K562 (cell line): ENCODE measurements around the gene NAV2. TPM values are rescaled to one million over a fixed set of nuclear protein-coding genes. Genes with fewer than 3 reads are reported as not detected.

Source experiments
- ATAC-seq: fragments of 200-7000 bp; cut with Tn5 transposase; 3 replicates; pipeline ENCODE4 v1.9.1; 2020; ENCODE audit warnings: moderate library complexity
- BruUV-seq: library from RNA; stranded (reverse); fragments of 400-500 nt; replicated peaks from 2 replicates; lab custom pipeline; 2021; lab: Mats Ljungman, UMichigan
- CTCF ChIA-PET: fragments of 300-600 bp; formaldehyde crosslinking; extraction: SDS; loops from one replicate; lab custom pipeline; 2021; ENCODE audit warnings: low intra/inter-chr PET ratio; lab: Yijun Ruan, JAX
- POLR2A ChIA-PET: fragments of 300-600, 350-650 bp; sonication (Branson Sonifier 250); formaldehyde crosslinking; extraction: SDS; loops from one replicate; lab custom pipeline; 2021; ENCODE audit warnings: antibody characterized with exemption, inconsistent platforms; lab: Yijun Ruan, JAX
- DNase-seq, 4 experiments: peaks; one replicate each; pipeline versions ENCODE4 v3.0.0 to v3.0.0-alpha.2; 2011 to 2018; ENCODE audit warnings: low spot score in 3 of 4, mixed read lengths in 3 of 4; ENCODE audit errors: extremely low read depth in 1 of 4
- FAIRE-seq: peaks from 2 replicates; lab custom pipeline; 2011; peaks lifted over from hg19 to GRCh38; lab: Jason Lieb, UNC
- H2AFZ ChIP-seq: 2 replicates; pipeline ENCODE4 v1.6.0; 2011; ENCODE audit warnings: low read depth, low read length, control low read depth, inconsistent platforms
- H3K27ac ChIP-seq: fragments of 200-600 bp; 3 replicates; pipeline ENCODE4 v1.8.0; 2011; ENCODE audit warnings: low read depth, mild to moderate bottlenecking, control low read depth, inconsistent platforms, low read length, moderate library complexity, mixed read lengths; ENCODE audit errors: extremely low read depth
- H3K27me3 ChIP-seq, 2 experiments: fragments of 300-600 bp in 1 of 2; 2 replicates in 1 of 2; 3 replicates in 1 of 2; pipeline versions ENCODE4 v1.6.0 to v1.8.0; 2011; ENCODE audit warnings: inconsistent platforms in 2 of 2, low read length in 2 of 2, mild to moderate bottlenecking in 1 of 2, mixed read lengths in 1 of 2, moderate library complexity in 1 of 2; ENCODE audit not compliant: control insufficient read depth in 2 of 2, insufficient read depth in 2 of 2
- H3K36me3 ChIP-seq: fragments of 300-600 bp; 3 replicates; pipeline ENCODE4 v1.8.0; 2011; ENCODE audit warnings: mild to moderate bottlenecking, low read length, inconsistent platforms; ENCODE audit not compliant: control insufficient read depth, insufficient read depth
- H3K4me1 ChIP-seq, 2 experiments: fragments of 200-600 bp in 1 of 2; replicated peaks in 1 of 2; 2 replicates in 1 of 2; 3 replicates in 1 of 2; pipeline versions ENCODE4 v1.5.1 to v1.8.0; 2011; ENCODE audit warnings: inconsistent platforms in 2 of 2, low read length in 2 of 2, mild to moderate bottlenecking in 1 of 2, mixed read lengths in 1 of 2, moderate library complexity in 1 of 2; ENCODE audit not compliant: control insufficient read depth in 2 of 2, insufficient read depth in 2 of 2
- H3K4me2 ChIP-seq: 2 replicates; pipeline ENCODE4 v1.6.1; 2011; ENCODE audit warnings: low read length, control low read depth, inconsistent platforms, mixed read lengths; ENCODE audit not compliant: insufficient read depth
- H3K4me3 ChIP-seq: fragments of 200-600 bp; sonication (generic), shearing (Covaris generic); 2 replicates; pipeline ENCODE4 v1.5.1; 2016; ENCODE audit warnings: control low read depth, inconsistent platforms
- H3K79me2 ChIP-seq: fragments of 200-600 bp; 3 replicates; pipeline ENCODE4 v1.8.0; 2011; ENCODE audit warnings: low read length, inconsistent platforms; ENCODE audit not compliant: control insufficient read depth, insufficient read depth
- H3K9ac ChIP-seq, 2 experiments: 2 replicates each; pipeline versions ENCODE4 v1.6.0 to v1.6.1; 2011; ENCODE audit warnings: low read depth in 2 of 2, low read length in 2 of 2, control low read depth in 1 of 2, inconsistent platforms in 1 of 2, mild to moderate bottlenecking in 1 of 2, mixed read lengths in 1 of 2; ENCODE audit not compliant: insufficient read depth in 1 of 2
- H3K9me1 ChIP-seq: one replicate; pipeline ENCODE4 v1.6.0; 2011; ENCODE audit warnings: inconsistent platforms, mild to moderate bottlenecking, low read length, moderate library complexity; ENCODE audit not compliant: control insufficient read depth, insufficient read depth
- H3K9me3 ChIP-seq: replicated peaks from 2 replicates; pipeline ENCODE4 v1.5.1; 2011; ENCODE audit warnings: low read depth, low read length, inconsistent platforms; ENCODE audit not compliant: control insufficient read depth, insufficient read depth
- H4K20me1 ChIP-seq: replicated peaks from 2 replicates; pipeline ENCODE4 v1.6.1; 2011; ENCODE audit warnings: low read length, inconsistent platforms, mixed read lengths; ENCODE audit not compliant: control insufficient read depth, insufficient read depth
- ARID3A ChIP-seq: IDR thresholded peaks from 2 replicates; pipeline ENCODE4 v1.6.1; 2012; ENCODE audit warnings: low read depth, low read length, improper control_type of control experiment, borderline replicate concordance
- CREM ChIP-seq: IDR thresholded peaks from 2 replicates; pipeline ENCODE4 v1.6.1; 2014; ENCODE audit warnings: antibody characterized with exemption, low read depth
- FOXO4 ChIP-seq: fragments of 450-650 bp; formaldehyde crosslinking; IDR thresholded peaks from 2 replicates; pipeline ENCODE4 v1.4.0; 2020; ENCODE audit warnings: mild to moderate bottlenecking, moderate library complexity
- MCM7 ChIP-seq, 2 experiments: fragments of 450-650 bp; IDR thresholded peaks; 2 replicates each; pipeline ENCODE4 v1.6.1; 2016 to 2018
- PHF20 ChIP-seq: fragments of 450-650 bp; IDR thresholded peaks from 2 replicates; pipeline ENCODE4 v1.6.1; 2018; ENCODE audit not compliant: partially characterized antibody
- SMAD4 ChIP-seq: fragments of 250-450 bp; sonication (Bioruptor Pico); conservative IDR thresholded peaks from 2 replicates; pipeline ENCODE4 v1.8.0; 2021; ENCODE audit warnings: inconsistent platforms, mild to moderate bottlenecking, moderate library complexity
- TAF1 ChIP-seq: IDR thresholded peaks from 2 replicates; pipeline ENCODE4 v1.6.1; 2011; ENCODE audit warnings: mild to moderate bottlenecking, low read length, moderate library complexity; ENCODE audit not compliant: insufficient read depth, control insufficient read depth, severe bottlenecking; ENCODE audit errors: extremely low read depth
- ZNF121 ChIP-seq: sonication (generic); formaldehyde crosslinking; conservative IDR thresholded peaks from 2 replicates; pipeline ENCODE4 v1.8.0; 2022; ENCODE audit warnings: missing genetic modification reagents
- ZNF740 ChIP-seq, 3 experiments: fragments of 200-800 bp in 1 of 3; sonication (Bioruptor generic) in 1 of 3; sonication (generic) in 1 of 3; formaldehyde crosslinking in 1 of 3; IDR thresholded peaks; 2 replicates each; pipeline versions ENCODE4 v1.6.1 to v1.8.0; 2016 to 2022; ENCODE audit warnings: mild to moderate bottlenecking in 2 of 3, missing compliant biosample characterization in 2 of 3, missing genetic modification characterization in 2 of 3, missing genetic modification reagents in 1 of 3
- WGBS: fragments of 100-300 bp; shearing (Covaris generic); methylation state at CpG from one replicate; pipeline ENCODE4 v1.1.6; 2016; ENCODE audit warnings: low coverage, mixed read lengths; ENCODE audit not compliant: insufficient coverage; ENCODE audit errors: missing lambda C conversion rate; 5-methylcytosine and 5-hydroxymethylcytosine counted together
- in situ Hi-C: fragments of 300-500 bp; cut with MboI; formaldehyde crosslinking; loops from 4 replicates; pipeline ENCODE4 v1.15.0; 2018; ENCODE audit warnings: inconsistent platforms, mixed read lengths
- intact Hi-C: fragments of 100-400 bp; cut with micrococcal nuclease; formaldehyde crosslinking; loops from 2 replicates; pipeline ENCODE4 v1.14.2; 2022
- polyA plus RNA-seq, 8 experiments: library from polyadenylated mRNA; depleted of rRNA in 4 of 8; stranded (reverse) in 5 of 8; unstranded in 3 of 8; fragments of >200 nt; fragmentation: Nextera tagmentation in 2 of 8; fragmentation: Illumina TruSeq in 1 of 8; extraction: Ambion mirVana in 2 of 8; extraction: Trizol in 1 of 8; gene quantifications; 2 replicates each; pipeline versions ENCODE4 v1.2.1 to v1.2.3, GENCODE V29; 2011 to 2014; ENCODE audit warnings: inconsistent platforms in 1 of 8, missing spikeins in 1 of 8
- total RNA-seq, 7 experiments: library from RNA; depleted of rRNA in 6 of 7; stranded (reverse); fragments of >200 nt in 6 of 7; fragmentation: Illumina TruSeq in 2 of 7; extraction: Trizol in 2 of 7; gene quantifications; 2 replicates each; pipeline versions ENCODE4 v1.2.1 to v1.2.3, GENCODE V29; 2011 to 2021; ENCODE audit warnings: low replicate concordance in 1 of 7
- TF ChIP-seq, protein P1 (sequence below): fragments of 250-450 bp; sonication (Bioruptor Pico); IDR thresholded peaks from 2 replicates; pipeline ENCODE4 v1.4.0; 2020; ENCODE audit warnings: mild to moderate bottlenecking, moderate library complexity
- TF ChIP-seq, protein P2 (sequence below), 2 experiments: fragments of 200-800 bp in 1 of 2; sonication (Bioruptor generic) in 1 of 2; sonication (generic) in 1 of 2; formaldehyde crosslinking in 1 of 2; IDR thresholded peaks in 1 of 2; conservative IDR thresholded peaks in 1 of 2; 2 replicates each; pipeline versions ENCODE4 v1.5.0 to v1.6.1; 2016 to 2020; ENCODE audit warnings: missing compliant biosample characterization in 1 of 2, missing genetic modification characterization in 1 of 2, missing genetic modification reagents in 1 of 2

NAV2 gene
- total and polyA plus RNA-seq, 9 of the 15 experiments (the other 6 are each of a cell fraction or from before 2014, with no cell fraction given), result 0.03 to 0.35 (median 0.05) TPM

DNA sequence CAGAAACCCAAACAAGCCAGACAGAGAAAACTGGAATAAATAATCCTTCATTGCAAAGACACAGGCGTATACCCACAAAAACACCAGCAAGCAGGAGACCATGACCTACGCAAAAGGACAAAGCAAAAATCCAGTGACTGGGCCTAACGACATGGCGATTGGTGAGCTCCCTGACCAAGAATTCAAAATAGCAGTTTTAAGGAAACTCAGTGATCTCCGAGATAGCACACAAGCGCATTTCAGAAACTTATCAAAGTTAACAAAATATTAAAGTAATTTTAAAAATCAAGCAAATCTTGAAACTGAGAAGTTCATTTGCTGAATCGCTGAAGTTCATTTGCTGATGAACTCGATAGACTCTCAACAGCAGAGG is 420.0 kb downstream of the NAV2 start:
- no peaks in the 10 kb centered on the region for H3K9me3 ChIP-seq
- no peak overlapping the region for H2AFZ ChIP-seq
- no peak overlapping the region for H3K9ac ChIP-seq
- no peaks in the 10 kb centered on the region for H3K9me1 ChIP-seq
- H3K4me3 ChIP-seq, result no peak overlapping the region
- no peak overlapping the region for H3K27ac ChIP-seq
- 13% methylated on average over 8 of the region's 8 CpGs for WGBS
- ATAC-seq (no peak), DNase-seq (no peak), FAIRE-seq (no peak)
- no peaks in the 10 kb centered on the region; the same call in 1 of the 2 replicates for H4K20me1 ChIP-seq
- POLR2A ChIA-PET, result interaction anchor here (0.6 to 1.3 kb wide), 5 partner anchors 10 to 198 kb away, joined by 3 to 4 read pairs (median 3); no protein-coding TSS in a partner anchor
- no peak overlapping the region; the same call in 1 of the 2 replicates for H3K4me2 ChIP-seq
- peaks cover 2 to 22% of the 10 kb centered on the region in 2 experiments; a peak in 4 of 5 replicates for H3K27me3 ChIP-seq
- no TSS peak for BruUV-seq
- no peaks in the 10 kb centered on the region for H3K36me3 ChIP-seq
- intact Hi-C loops (loop anchor here (1.0 to 5.0 kb wide), 4 partner anchors 181 to 570 kb away; no protein-coding TSS in a partner anchor), in situ Hi-C loops (loop anchor here (5.0 to 10.0 kb wide), 2 partner anchors 202 to 570 kb away; no protein-coding TSS in a partner anchor)
- H3K4me1 ChIP-seq, result peaks cover 0 to 6% of the 10 kb centered on the region in 2 experiments; a peak in 2 of 5 replicates
- no peaks in the 10 kb centered on the region for H3K79me2 ChIP-seq
- CTCF ChIA-PET, result interaction anchor here (1.0 to 4.2 kb wide), 6 partner anchors 181 to 1062 kb away, joined by 3 to 29 read pairs (median 15); no protein-coding TSS in a partner anchor
- TF ChIP-seq MCM7 (IDR thresholded peaks at IDR 0.05) (no peak), TAF1 (no peak), PHF20 (no peak), SMAD4 (CRISPR knock-in tag) (no peak), ZNF740 (CRISPR knock-in tag; IDR thresholded peaks at IDR 0.05) (no peak), ZNF740 (tag; IDR thresholded peaks at IDR 0.05) (no peak), FOXO4 (no peak), CREM (no peak), ARID3A (no peak), ZNF121 (CRISPR knock-in tag) (no peak)
- TF ChIP-seq, protein P1, sequence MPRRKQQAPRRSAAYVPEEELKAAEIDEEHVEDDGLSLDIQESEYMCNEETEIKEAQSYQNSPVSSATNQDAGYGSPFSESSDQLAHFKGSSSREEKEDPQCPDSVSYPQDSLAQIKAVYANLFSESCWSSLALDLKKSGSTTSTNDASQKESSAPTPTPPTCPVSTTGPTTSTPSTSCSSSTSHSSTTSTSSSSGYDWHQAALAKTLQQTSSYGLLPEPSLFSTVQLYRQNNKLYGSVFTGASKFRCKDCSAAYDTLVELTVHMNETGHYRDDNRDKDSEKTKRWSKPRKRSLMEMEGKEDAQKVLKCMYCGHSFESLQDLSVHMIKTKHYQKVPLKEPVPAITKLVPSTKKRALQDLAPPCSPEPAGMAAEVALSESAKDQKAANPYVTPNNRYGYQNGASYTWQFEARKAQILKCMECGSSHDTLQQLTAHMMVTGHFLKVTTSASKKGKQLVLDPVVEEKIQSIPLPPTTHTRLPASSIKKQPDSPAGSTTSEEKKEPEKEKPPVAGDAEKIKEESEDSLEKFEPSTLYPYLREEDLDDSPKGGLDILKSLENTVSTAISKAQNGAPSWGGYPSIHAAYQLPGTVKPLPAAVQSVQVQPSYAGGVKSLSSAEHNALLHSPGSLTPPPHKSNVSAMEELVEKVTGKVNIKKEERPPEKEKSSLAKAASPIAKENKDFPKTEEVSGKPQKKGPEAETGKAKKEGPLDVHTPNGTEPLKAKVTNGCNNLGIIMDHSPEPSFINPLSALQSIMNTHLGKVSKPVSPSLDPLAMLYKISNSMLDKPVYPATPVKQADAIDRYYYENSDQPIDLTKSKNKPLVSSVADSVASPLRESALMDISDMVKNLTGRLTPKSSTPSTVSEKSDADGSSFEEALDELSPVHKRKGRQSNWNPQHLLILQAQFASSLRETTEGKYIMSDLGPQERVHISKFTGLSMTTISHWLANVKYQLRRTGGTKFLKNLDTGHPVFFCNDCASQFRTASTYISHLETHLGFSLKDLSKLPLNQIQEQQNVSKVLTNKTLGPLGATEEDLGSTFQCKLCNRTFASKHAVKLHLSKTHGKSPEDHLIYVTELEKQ (CRISPR knock-in tag), result no peak
- TF ChIP-seq, protein P2, sequence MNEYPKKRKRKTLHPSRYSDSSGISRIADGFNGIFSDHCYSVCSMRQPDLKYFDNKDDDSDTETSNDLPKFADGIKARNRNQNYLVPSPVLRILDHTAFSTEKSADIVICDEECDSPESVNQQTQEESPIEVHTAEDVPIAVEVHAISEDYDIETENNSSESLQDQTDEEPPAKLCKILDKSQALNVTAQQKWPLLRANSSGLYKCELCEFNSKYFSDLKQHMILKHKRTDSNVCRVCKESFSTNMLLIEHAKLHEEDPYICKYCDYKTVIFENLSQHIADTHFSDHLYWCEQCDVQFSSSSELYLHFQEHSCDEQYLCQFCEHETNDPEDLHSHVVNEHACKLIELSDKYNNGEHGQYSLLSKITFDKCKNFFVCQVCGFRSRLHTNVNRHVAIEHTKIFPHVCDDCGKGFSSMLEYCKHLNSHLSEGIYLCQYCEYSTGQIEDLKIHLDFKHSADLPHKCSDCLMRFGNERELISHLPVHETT (CRISPR knock-in tag; conservative IDR thresholded peaks at IDR 0.05 in 1 of 2, IDR thresholded peaks at IDR 0.05 in 1 of 2), result no peak
